Kidney tubule cell (primary cell): ENCODE data around the gene NNT.
"Not testable (repeated sequence)": the region's sequence is repeated elsewhere in the genome, so short reads cannot be mapped to it uniquely, and the experiment has no call there.

Experiments used
- DNase-seq: peaks from one replicate; pipeline ENCODE4 v3.0.0-alpha.2; 2018; ENCODE audit warnings: low spot score

Gene NNT

DNA sequence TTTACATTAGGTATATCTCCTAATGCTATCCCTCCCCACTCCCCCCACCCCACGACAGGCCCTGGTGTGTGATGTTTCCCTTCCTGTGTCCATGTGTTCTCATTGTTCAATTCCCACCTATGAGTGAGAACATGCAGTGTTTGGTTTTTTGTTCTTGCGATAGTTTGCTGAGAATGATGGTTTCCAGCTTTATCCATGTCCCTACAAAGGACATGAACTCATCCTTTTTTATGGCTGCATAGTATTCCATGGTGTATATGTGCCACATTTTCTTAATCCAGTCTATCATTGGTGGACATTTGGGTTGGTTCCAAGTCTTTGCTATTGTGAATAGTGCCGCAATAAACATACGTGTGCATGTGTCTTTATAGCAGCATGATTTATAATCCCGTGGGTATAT, 64.4 kb downstream of the NNT start:
- DNase-seq: not testable (repeated sequence)

DNA sequence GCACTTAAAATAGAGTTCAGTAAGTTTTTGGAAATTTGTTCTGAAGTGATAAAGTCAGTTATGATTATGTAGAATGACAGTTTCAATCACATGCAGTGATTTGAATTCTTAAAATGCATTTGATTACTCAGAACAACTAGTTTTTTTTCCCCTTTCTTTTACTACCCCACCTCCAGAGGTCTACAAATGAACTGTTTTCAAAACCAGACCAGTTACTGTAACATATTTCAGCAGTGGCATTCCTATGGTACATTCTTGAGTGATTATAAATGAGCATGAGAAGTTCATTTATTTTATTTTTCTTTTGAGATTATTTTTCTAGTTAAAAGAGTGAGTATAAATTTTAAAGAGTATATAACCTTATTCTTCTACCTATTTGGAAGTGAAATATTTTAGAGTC, 71.6 kb downstream of the NNT start:
- DNase-seq: no peak

DNA sequence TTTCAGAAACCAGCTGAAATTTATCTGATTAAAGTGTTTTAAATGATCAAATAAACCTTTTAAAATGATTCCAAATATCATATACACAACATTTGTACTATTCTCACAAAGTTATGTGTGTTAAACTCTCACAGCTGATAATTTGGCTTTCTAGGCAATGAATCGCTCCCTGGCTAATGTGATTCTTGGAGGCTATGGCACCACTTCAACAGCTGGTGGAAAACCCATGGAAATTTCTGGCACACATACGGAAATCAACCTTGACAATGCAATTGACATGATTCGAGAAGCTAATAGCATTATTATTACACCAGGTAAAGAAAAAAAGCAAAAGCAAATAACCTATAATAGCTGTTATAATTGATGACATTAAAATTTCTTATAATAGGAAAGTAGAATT, 72.4 kb downstream of the NNT start:
- no peak for DNase-seq

DNA sequence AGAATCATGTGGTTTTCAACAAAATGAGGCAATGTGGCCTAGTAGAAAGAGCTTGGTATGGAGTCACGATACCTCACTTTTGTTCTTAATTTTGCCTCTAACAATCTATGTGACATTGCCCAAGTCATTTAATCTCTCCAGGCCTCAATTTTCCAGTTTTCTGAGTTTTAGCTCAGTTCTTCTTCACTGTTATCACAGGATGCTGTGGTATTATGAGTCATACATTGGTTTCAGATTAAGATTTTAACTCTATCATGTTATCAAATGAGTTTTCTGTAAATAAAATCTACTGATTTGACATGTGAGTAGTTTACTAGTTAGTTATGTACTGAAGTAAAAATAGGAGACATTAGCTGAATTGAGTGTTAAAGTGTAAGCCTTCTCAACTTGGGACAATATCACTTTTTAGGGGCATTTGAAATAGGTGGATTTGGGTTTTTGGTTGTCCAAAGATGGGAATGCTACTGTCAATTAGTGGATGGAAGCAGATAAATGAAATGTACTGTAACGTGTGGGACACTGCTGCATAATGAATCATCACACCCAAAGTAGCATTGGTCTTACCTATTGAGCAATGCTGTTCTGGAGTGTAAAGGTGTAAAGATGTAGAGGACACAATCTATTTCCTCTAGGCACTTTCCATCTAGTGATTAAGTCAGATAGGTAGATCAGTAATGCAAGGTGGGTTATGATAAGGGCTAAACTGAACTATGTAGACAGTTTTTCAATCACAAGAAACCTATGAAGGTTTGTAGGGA, 73.3 kb downstream of the NNT start:
- no peak for DNase-seq

DNA sequence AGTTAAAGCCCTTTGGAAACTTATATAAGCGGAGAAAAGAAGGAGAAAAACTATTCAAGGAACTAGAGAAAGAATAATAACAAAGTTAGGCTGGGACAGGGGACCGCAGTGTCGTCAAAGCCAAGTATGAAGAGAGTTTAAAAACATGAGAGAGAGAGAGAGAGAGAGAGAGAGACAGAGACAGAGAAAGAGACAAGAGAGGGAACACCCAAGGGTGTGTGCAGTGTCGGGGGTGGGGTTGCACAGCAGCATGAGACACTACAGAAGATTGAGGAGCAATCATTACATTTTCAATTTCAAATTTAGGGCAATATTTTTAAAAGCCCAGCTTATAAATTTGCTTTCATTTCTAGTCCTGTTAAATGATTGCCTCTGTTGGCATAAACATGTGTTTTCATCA, 74.3 kb downstream of the NNT start:
- no peak for DNase-seq

DNA sequence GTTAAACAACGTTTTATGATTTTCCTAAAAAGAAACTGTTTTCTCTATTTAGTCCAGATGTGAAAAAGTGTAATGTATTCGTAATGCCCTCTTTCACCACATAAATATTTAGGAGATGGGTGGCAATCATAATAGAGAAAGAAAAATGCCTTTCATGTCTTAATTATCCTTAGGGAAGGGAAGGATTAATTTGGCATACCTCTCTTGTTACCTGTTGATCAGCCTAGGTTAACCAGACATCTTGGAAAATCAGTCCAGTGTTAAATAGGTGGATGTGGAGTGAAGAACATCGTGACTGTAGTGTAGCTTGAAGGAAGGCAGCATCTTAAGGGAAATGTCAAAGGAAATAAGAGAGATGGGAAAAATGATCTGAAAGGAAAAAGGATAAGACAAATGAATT, 76.2 kb downstream of the NNT start:
- DNase-seq: no peak

DNA sequence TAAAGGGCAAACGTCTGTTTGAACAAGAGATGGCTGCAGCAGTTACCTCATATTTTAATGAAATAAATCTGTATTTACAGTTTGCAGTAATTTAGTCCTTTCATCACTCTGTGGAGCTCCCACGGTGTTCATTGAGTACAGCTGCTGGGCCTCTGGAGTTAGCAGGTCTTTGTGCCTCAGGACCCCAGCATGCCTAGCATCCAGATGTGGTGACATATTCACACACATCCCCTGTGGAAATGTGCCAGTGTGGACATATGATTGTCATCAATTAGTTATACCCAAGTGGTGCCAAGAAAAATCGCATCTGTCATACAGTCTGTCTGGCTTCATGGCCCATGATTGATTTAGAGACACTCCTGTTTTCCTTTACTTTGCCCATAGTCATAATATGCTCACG, 77.3 kb downstream of the NNT start:
- no peak for DNase-seq

DNA sequence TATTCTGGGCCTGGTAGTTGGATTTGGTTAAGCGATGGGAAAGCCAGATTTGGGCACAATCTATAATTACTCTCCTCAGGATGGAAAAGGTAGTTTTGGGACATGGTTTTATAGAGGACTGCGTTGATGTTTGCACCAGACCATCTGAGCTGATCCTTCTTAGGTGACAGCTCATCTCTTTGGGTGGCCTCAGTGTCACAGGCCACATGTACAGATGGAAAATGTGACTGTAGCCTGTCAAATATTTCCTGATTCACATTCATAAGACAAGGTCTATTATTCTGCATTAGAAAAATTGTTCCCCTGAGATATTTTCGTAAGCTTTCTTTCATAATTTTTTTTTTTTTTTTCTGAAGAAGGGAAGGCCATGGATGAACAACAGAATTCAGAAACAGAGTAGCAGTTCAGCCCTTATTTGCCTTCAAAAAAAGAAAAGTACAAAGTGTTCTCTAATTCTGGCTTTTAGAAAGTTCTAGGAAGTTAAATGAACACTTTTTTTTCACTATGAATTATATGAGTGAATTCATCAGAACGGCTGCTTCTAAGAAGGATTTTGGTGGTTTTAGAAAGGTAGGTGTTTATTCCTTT, 81.0 kb downstream of the NNT start:
- DNase-seq: no peak

DNA sequence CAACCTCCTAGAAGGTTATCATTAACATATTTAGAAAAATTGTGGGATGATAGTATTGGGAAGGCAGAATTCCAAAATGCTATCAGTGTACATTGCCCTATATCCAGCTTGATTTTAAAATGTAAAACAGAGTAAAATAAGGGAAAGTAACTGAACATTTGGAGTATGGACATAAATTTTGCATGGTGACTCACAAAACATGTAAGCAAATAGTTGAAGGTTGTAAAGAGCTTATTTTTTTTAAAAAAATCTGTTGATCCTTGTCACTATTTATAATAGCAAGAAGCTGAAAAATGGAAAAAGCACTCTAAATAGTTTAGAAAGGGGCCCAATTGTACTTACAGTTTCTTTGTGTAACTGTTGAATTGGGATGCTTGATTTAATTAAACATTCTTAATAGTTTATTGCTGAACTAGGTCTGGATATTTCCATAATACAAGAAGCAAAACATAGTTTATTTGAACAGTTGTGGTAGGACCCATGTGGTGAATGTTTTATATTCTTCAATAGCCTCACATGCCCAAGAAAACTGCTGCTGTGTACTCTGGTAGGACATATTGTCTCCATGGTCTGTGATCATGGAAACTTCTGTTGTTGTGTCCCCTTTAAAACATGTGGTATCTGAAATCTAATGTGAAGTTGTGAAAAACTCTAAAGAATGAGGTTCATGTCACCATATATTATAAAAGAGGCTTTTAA, 82.4 kb downstream of the NNT start:
- no peak for DNase-seq

DNA sequence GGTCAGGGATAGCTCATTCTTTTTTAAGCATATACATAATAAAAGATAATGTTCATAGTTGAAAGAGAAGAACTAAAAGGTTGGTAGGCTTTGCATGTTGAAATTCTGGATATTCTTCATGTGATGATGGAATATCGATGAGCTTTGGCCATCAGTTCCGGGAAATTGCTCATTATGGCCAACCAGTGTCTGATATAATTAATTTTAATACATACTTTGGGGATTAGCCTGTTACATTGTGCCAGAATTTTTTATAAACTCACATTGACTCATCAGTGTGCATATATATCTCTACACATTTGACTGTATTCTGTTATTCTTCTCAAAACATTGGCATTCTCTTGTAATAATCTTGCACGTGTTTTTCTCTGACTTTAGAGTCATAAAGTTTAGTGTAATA, 84.3 kb downstream of the NNT start:
- no peak for DNase-seq

DNA sequence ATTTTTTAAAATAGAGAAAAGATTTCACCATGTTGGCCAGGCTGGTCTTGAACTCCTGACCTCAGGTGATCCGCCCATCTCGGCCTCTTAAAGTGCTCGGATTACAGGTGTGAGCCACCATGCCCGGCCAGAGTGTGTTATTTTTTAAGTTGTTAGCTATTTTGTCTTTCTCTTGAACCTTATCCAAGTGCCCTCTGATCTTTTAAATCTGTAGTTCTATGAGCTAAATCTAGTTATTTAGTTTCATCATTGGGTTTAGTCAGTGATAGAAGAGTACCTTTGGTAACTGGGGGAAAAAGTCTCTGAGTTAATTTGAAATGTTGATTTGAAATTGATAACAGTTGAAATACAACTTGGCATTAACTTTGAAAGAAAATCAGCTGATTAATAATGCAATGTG, 88.3 kb downstream of the NNT start:
- DNase-seq: no peak

DNA sequence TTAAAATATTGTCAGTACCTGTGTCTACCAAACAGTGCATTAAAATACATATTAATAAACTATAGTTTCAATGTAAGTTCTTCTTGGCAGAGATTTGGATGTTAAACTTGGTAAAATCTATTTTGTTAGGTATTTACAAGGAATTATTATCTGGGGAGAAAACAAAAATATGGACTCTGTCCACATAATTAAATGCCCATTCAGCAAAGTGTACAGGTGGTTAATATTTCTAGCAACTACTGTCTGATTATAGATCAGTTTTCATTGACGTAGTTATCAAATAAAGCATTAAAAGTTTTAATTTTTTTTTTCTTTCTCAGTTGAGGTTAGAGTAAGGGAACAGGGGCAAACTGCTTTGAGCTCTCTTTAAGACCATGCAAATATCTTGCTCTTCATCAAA, 88.9 kb downstream of the NNT start:
- no peak for DNase-seq

DNA sequence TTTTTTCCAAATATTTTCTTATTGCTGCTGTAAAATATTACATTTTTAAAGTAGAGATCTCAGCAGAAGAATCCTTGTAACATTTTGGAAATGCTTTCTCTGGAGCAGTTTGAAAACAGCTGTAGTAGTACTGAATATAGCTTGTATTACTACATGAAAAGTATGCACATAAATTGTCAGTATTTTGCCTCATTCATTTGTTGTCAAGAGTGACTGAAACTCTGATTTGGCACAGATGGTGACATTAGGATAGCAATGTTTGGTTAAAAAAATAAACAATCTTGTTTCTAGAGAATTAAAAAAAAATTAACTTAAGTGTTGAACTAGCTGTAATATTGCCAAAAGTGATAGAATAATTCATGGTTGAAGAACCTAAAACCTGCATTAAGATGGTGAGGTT, 90.4 kb downstream of the NNT start:
- DNase-seq: no peak

DNA sequence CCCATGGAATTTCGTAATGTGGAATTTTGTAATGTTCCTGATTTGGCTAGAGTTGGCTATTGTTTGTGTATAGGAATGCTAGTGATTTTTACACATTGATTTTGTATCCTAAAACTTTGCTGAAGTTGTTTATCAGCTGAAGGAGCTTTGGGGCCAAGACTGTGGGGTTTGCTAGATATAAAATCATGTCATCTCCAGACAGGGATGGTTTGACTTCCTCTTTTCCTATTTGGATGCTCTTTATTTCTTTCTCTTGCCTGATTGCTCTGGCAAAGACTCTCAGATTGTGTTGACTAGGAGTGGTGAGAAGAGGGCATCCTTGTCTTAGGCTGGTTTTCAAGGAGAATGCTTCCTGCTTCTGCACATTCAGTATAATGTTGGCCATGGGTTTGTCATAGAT, 91.0 kb downstream of the NNT start:
- DNase-seq: no peak

DNA sequence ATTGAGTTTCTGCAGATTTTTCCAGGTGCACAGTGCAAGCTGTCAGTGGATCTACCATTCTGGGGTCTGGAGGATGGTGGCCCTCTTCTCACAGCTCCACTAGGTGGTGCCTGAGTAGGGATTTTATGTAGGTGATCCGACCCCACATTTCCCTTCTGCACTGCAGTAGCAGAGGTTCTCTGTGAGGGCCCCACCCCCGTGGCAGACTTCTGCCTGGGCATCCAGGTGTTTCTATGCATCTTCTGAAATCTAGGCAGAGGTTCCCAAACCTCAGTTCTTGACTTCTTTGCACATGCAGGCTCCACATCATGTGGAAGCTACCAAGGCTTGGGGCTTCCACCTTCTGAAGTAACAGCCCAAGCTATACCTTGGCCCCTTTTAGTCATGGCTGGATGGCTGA, 93.5 kb downstream of the NNT start:
- DNase-seq: not testable (repeated sequence)

DNA sequence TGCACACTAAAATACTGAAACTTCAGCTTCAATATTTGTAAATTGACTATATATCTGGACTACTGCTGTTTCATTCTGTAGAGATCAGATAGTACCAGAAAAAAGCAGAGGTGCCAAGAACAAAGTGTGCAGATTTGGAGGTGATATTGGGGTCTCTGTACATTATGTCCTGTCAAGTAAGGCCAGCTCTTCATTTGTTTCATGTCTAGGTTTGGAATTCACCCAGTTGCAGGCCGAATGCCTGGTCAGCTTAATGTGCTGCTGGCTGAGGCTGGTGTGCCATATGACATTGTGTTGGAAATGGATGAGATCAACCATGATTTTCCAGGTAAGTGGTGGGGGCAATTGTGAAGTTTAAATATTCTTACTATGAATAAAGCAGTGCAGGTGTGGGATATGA, 96.9 kb downstream of the NNT start:
- DNase-seq: no peak

DNA sequence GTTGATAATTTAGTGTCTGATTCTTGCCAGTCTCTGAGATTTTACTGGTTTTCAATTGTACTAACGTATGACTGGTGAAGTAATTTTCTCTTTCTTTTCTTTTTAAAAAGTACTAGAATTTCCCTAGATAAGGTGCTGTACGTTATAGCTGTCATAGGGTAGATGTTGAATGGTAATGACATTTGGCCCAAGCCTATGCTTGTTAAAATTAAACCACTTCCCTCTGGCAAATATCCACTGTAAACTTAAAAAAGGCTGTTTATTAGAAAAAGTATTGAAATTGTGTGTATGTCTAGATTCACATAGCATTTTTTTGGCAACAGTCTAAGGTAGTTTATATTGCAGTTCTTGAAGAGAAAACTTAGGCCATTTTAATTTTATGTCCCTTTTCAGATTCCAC, 97.6 kb downstream of the NNT start:
- no peak for DNase-seq

DNA sequence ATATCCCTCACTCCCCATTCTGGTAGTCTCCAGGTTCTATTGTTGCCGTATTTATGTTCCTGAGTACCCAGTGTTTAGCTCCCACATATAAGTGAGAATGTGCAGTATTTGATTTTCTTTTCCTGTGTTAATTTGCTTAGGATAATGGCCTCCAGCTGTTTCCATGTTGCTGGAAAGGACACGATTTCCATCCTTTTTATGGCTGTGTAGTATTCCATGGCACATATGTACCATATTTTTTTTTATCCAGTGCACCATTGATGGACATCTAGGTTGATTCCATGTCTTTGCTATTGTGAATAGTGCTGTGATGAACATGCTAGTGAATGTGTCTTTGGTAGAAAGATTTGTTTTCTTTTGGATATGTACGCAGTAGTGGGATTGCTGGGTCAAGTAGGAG, 98.2 kb downstream of the NNT start:
- no peak for DNase-seq

DNA sequence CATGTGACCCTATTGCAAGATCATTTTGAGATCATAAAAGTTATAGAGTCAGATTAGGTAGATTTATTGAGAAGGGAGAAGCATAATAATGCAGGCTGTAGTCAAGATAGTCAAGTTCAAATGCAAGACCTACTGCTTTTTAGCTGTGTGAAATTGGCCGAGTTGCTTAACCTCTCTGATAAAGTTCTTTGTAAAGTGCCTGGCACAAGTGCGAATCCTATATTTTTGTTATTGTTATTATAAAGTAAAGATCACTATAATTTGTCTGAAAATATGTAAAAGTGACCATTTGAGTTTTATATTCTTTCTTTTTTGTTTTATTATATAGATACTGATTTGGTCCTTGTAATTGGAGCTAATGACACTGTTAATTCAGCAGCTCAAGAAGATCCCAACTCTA, 99.3 kb downstream of the NNT start:
- no peak for DNase-seq

DNA sequence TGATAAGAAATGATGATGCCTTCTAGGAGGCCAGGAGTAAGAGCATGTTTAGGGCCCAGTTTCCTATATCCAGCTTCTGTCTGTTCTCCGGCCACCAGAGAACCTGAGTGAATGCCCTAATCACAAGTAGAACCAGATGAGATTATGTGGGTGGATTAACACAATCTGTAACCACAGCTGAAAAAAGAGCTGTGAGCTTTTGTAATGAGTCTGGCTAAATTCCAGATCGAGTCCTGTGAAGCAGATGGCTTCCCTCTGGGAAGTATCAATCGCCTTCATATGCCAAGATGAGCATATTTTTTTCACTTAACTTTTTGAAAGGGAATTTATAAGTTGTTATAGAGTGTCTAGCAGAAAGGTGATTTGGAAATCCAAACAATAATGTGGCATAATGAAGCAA, 99.8 kb downstream of the NNT start:
- no peak for DNase-seq

DNA sequence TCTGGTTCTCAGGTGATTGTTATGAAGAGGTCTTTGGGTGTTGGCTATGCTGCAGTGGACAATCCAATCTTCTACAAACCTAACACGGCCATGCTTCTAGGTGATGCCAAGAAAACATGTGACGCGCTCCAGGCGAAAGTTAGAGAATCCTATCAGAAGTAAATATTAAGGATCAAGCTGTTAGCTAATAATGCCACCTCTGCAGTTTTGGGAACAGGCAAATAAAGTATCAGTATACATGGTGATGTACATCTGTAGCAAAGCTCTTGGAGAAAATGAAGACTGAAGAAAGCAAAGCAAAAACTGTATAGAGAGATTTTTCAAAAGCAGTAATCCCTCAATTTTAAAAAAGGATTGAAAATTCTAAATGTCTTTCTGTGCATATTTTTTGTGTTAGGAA, 101.3 kb downstream of the NNT start:
- DNase-seq: no peak

DNA sequence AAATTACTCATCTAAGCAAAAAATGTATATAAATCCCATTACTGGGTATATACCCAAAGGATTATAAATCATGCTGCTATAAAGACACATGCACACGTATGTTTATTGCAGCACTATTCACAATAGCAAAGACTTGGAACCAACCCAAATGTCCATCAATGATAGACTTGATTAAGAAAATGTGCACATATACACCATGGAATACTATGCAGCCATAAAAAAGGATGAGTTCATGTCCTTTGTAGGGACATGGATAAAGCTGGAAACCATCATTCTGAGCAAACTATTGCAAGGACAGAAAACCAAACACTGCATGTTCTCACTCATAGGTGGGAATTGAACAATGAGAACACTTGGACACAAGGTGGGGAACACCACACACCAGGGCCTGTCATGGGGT, 103.6 kb downstream of the NNT start:
- DNase-seq: not testable (repeated sequence)

DNA sequence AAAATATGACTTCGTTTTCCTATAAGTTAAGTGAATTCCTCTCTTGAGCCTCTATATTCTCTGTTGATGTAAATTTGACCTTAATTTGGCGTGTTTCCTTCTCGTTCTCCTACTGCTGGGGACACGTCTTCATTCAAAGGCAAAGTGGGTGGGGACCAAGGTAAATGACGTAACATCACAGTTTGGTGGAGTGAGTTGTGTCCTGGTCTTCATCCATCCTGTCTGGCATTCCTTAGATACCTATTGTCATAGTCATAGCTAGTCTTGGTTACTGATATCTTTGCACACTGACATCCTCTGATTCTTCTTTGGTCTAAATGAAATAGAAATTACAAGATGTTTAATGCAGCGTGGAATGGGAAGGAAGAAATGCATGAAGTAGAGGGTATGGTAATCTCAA, 108.5 kb downstream of the NNT start:
- DNase-seq: peak; percentile 77

DNA sequence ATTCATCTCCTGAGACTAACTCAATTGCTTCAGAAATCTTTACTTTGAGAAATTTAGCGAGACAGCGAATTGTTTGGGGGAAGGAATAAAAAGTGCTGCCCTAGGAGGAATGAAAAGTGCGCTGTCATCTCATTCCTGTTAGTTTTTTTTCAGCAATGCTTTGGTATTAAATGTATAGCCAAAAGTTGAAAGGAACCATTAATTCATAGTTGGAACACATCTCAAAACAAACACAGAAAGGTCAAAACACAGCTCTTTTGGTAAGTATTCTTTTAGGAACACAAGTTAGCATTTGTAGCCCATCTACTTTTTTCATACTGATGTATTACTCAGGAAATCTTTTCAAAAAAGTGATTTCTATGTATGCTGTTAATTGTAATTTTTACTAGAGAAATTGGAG, 109.1 kb downstream of the NNT start:
- no peak for DNase-seq
